ENCODE measurements around the gene WNT4. TPM values are rescaled to one million over a fixed set of nuclear protein-coding genes. Genes with fewer than 3 reads are reported as not detected.

Gene WNT4
- total RNA-seq, 1 experiment from 2014 or later, result 0.79 TPM

GRCh38 chr1:22101995-22102394 lies 40.9 kb downstream of the WNT4 start:
- no peaks in the 10 kb centered on the region for H3K27me3 ChIP-seq (replicated peaks; ENCODE audit: control insufficient read depth, insufficient read depth, low read length)
- no peak overlapping the region for H3K4me3 ChIP-seq (ENCODE audit: low read depth, low read length)
- ChIA-PET POLR2A (no interaction called here), CTCF (no interaction called here)
- H3K9me3 Mint-ChIP-seq (ENCODE audit: unreplicated experiment), result no peaks in the 10 kb centered on the region
- H3K27ac Mint-ChIP-seq (ENCODE audit: unreplicated experiment), result no peak overlapping the region
- H3K4me3 Mint-ChIP-seq (ENCODE audit: unreplicated experiment), result no peak overlapping the region
- no peak for TF ChIP-seq CTCF (IDR thresholded peaks at IDR 0.05; ENCODE audit: insufficient read depth in 1 of 2, low read depth in 1 of 2, low read length in 1 of 2, severe bottlenecking in 1 of 2, unreplicated experiment in 1 of 2)
- no peaks in the 10 kb centered on the region for H3K9me3 ChIP-seq
- H3K4me1 Mint-ChIP-seq (ENCODE audit: low read depth, unreplicated experiment), result no peaks in the 10 kb centered on the region
- no TSS peak for BruUV-seq (replicated peaks)
- intact Hi-C loops (cut with micrococcal nuclease; ENCODE audit: unreplicated experiment), result no loop called here
- H3K36me3 Mint-ChIP-seq (ENCODE audit: insufficient read depth, unreplicated experiment), result peaks cover 68% of the 10 kb centered on the region
- no peaks in the 10 kb centered on the region for H3K27me3 Mint-ChIP-seq (ENCODE audit: insufficient read depth, unreplicated experiment)
- H3K4me1 ChIP-seq, result no peaks in the 10 kb centered on the region
- DNase-seq, result no peak
- H3K36me3 ChIP-seq (ENCODE audit: control insufficient read depth, insufficient read depth, low read length), result no peaks in the 10 kb centered on the region; the same call in 1 of the 2 replicates

GRCh38 chr1:22101199-22101598 lies 41.7 kb downstream of the WNT4 start:
- H3K4me1 Mint-ChIP-seq (ENCODE audit: low read depth, unreplicated experiment), result no peaks in the 10 kb centered on the region
- Histone ChIP-seq H3K27me3 (replicated peaks; ENCODE audit: control insufficient read depth, insufficient read depth, low read length) (no peaks in the 10 kb centered on the region), H3K4me1 (no peaks in the 10 kb centered on the region), H3K4me3 (ENCODE audit: low read depth, low read length) (no peak overlapping the region), H3K36me3 (ENCODE audit: control insufficient read depth, insufficient read depth, low read length) (no peaks in the 10 kb centered on the region; the same call in 1 of the 2 replicates), H3K9me3 (no peaks in the 10 kb centered on the region)
- BruUV-seq (replicated peaks), result no TSS peak
- no peaks in the 10 kb centered on the region for H3K27me3 Mint-ChIP-seq (ENCODE audit: insufficient read depth, unreplicated experiment)
- peaks cover 62% of the 10 kb centered on the region for H3K36me3 Mint-ChIP-seq (ENCODE audit: insufficient read depth, unreplicated experiment)
- no peak overlapping the region for H3K27ac Mint-ChIP-seq (ENCODE audit: unreplicated experiment)
- intact Hi-C loops (cut with micrococcal nuclease; ENCODE audit: unreplicated experiment), result no loop called here
- H3K9me3 Mint-ChIP-seq (ENCODE audit: unreplicated experiment), result no peaks in the 10 kb centered on the region
- H3K4me3 Mint-ChIP-seq (ENCODE audit: unreplicated experiment), result no peak overlapping the region
- POLR2A ChIA-PET, result no interaction called here
- CTCF ChIA-PET, result no interaction called here
- DNase-seq, result no peak
- TF ChIP-seq CTCF (IDR thresholded peaks at IDR 0.05; ENCODE audit: insufficient read depth in 1 of 2, low read depth in 1 of 2, low read length in 1 of 2, severe bottlenecking in 1 of 2, unreplicated experiment in 1 of 2), result no peak

- CTCF ChIA-PET, result no interaction called here
- H3K36me3 ChIP-seq (ENCODE audit: control insufficient read depth, insufficient read depth, low read length), result no peaks in the 10 kb centered on the region
- no peaks in the 10 kb centered on the region for H3K27me3 ChIP-seq (replicated peaks; ENCODE audit: control insufficient read depth, insufficient read depth, low read length)
- peaks cover 61% of the 10 kb centered on the region for H3K36me3 Mint-ChIP-seq (ENCODE audit: insufficient read depth, unreplicated experiment)
- intact Hi-C loops (cut with micrococcal nuclease; ENCODE audit: unreplicated experiment), result no loop called here
- no peak overlapping the region for H3K4me3 Mint-ChIP-seq (ENCODE audit: unreplicated experiment)
- TF ChIP-seq CTCF (IDR thresholded peaks at IDR 0.05; ENCODE audit: insufficient read depth in 1 of 2, low read depth in 1 of 2, low read length in 1 of 2, severe bottlenecking in 1 of 2, unreplicated experiment in 1 of 2), result no peak
- no peaks in the 10 kb centered on the region for H3K4me1 ChIP-seq
- H3K27ac Mint-ChIP-seq (ENCODE audit: unreplicated experiment), result no peak overlapping the region
- no peak for DNase-seq
- H3K9me3 ChIP-seq, result no peaks in the 10 kb centered on the region
- POLR2A ChIA-PET, result no interaction called here
- H3K4me1 Mint-ChIP-seq (ENCODE audit: low read depth, unreplicated experiment), result no peaks in the 10 kb centered on the region
- no TSS peak for BruUV-seq (replicated peaks)
- no peaks in the 10 kb centered on the region for H3K9me3 Mint-ChIP-seq (ENCODE audit: unreplicated experiment)
- H3K27me3 Mint-ChIP-seq (ENCODE audit: insufficient read depth, unreplicated experiment), result no peaks in the 10 kb centered on the region
- H3K4me3 ChIP-seq (ENCODE audit: low read depth, low read length), result no peak overlapping the region
Observed at GRCh38 chr1:22100168-22100567, 42.7 kb downstream of the WNT4 start.
